Prostate gland (tissue), 2 donors: ENCODE measurements around the gene STK39. TPM values are rescaled to one million over a fixed set of nuclear protein-coding genes. Genes with fewer than 3 reads are reported as not detected.

Experiments
- DNase-seq: peaks from one replicate; pipeline ENCODE4 v3.0.0-alpha.2; 2019; ENCODE audit warnings: low spot score
- H3K27ac ChIP-seq, 2 donors: fragments of 200-600 bp; sonication (generic); 2 replicates each; pipeline ENCODE4 v1.5.1; 2017 to 2019
- H3K27me3 ChIP-seq: fragments of 200-600 bp; sonication (generic); replicated peaks from 2 replicates; pipeline ENCODE4 v1.5.1; 2019; ENCODE audit not compliant: insufficient read depth
- H3K36me3 ChIP-seq, 2 donors: fragments of 200-600 bp; sonication (generic); 1 replicate in 1 of 2; 2 replicates in 1 of 2; pipeline versions ENCODE4 v1.5.1 to v1.8.1; 2017 to 2019
- H3K4me1 ChIP-seq: fragments of 200-600 bp; sonication (generic); replicated peaks from 2 replicates; pipeline ENCODE4 v1.5.1; 2019
- H3K4me3 ChIP-seq, 2 donors: fragments of 200-600 bp; sonication (generic); 2 replicates each; pipeline ENCODE4 v1.5.1; 2017 to 2019
- H3K9me3 ChIP-seq: fragments of 200-600 bp; sonication (generic); 2 replicates; pipeline ENCODE4 v1.5.1; 2017
- CTCF ChIP-seq, 4 experiments: fragments of 200-600 bp in 2 of 4; fragments of 450-650 bp in 2 of 4; sonication (generic) in 2 of 4; IDR thresholded peaks; 1 replicate in 3 of 4; 2 replicates in 1 of 4; pipeline ENCODE4 v1.5.1; 2016 to 2019; ENCODE audit warnings: antibody characterized with exemption in 4 of 4, mild to moderate bottlenecking in 2 of 4, moderate library complexity in 2 of 4
- POLR2A ChIP-seq: fragments of 450-650 bp; IDR thresholded peaks from one replicate; pipeline ENCODE4 v1.6.1; 2016; ENCODE audit warnings: antibody characterized with exemption, mild to moderate bottlenecking
- POLR2AphosphoS5 ChIP-seq: sonication (generic); formaldehyde crosslinking; IDR thresholded peaks from one replicate; pipeline ENCODE4 v1.6.1; 2017; ENCODE audit warnings: antibody characterized with exemption
- WGBS: methylation state at CpG from one replicate; pipeline ENCODE4 v1.1.5; 2018; 5-methylcytosine and 5-hydroxymethylcytosine counted together
- intact Hi-C: fragments of 100-400 bp; cut with DNase I; formaldehyde crosslinking; loops from one replicate; pipeline ENCODE4 v1.14.2; 2022
- total RNA-seq, 2 donors: library from RNA; depleted of rRNA; stranded (reverse); fragments of >200 nt; gene quantifications; one replicate each; pipeline ENCODE4 v1.1.0, GENCODE V29; 2016

STK39 gene
- total RNA-seq, 2 donors from 2014 or later, result 32.2 to 54.7 TPM

- Histone ChIP-seq H3K4me1 (peaks cover 4% of the 10 kb centered on the region), H3K36me3 (no peaks in the 10 kb centered on the region), H3K4me3 (no peak overlapping the region), H3K9me3 (no peaks in the 10 kb centered on the region), H3K27ac (no peak overlapping the region), H3K27me3 (no peaks in the 10 kb centered on the region)
- intact Hi-C loops, result no loop called here
- WGBS, result 85% methylated on average over 5 of the region's 5 CpGs
- TF ChIP-seq POLR2A, result no peak
- TF ChIP-seq POLR2AphosphoS5, result no peak
- no peak for TF ChIP-seq CTCF (IDR thresholded peaks at IDR 0.05)
- no peak for DNase-seq
These were observed 13.5 kb downstream of the STK39 start for GRCh38 chr2:168233726-168234406.

- H3K27me3 ChIP-seq, result no peaks in the 10 kb centered on the region
- H3K4me1 ChIP-seq, result peaks cover 4% of the 10 kb centered on the region
- no peaks in the 10 kb centered on the region for H3K9me3 ChIP-seq
- no peak overlapping the region for H3K4me3 ChIP-seq
- TF ChIP-seq POLR2AphosphoS5 (no peak), POLR2A (no peak), CTCF (IDR thresholded peaks at IDR 0.05) (no peak)
- 61% methylated on average over 2 of the region's 2 CpGs for WGBS
- H3K36me3 ChIP-seq, result no peaks in the 10 kb centered on the region
- intact Hi-C loops, result no loop called here
- no peak overlapping the region for H3K27ac ChIP-seq
- DNase-seq, result no peak
These were observed 14.2 kb downstream of the STK39 start for GRCh38 chr2:168233166-168233565.

- intact Hi-C loops, result no loop called here
- peaks cover 4% of the 10 kb centered on the region for H3K4me1 ChIP-seq
- 86% methylated on average over 7 of the region's 7 CpGs for WGBS
- TF ChIP-seq POLR2A (no peak), POLR2AphosphoS5 (no peak), CTCF (IDR thresholded peaks at IDR 0.05) (no peak)
- no peaks in the 10 kb centered on the region for H3K36me3 ChIP-seq
- no peak for DNase-seq
- no peaks in the 10 kb centered on the region for H3K27me3 ChIP-seq
- no peak overlapping the region for H3K4me3 ChIP-seq
- H3K9me3 ChIP-seq, result no peaks in the 10 kb centered on the region
- H3K27ac ChIP-seq, result no peak overlapping the region
These were observed 15.7 kb downstream of the STK39 start for GRCh38 chr2:168231609-168232241.

- no peak for DNase-seq
- 96% methylated on average over 5 of the region's 5 CpGs for WGBS
- intact Hi-C loops, result no loop called here
- H3K4me3 ChIP-seq, result no peak overlapping the region
- no peak overlapping the region for H3K27ac ChIP-seq
- no peaks in the 10 kb centered on the region for H3K27me3 ChIP-seq
- H3K4me1 ChIP-seq, result peaks cover 9% of the 10 kb centered on the region
- H3K9me3 ChIP-seq, result no peaks in the 10 kb centered on the region
- no peaks in the 10 kb centered on the region for H3K36me3 ChIP-seq
- TF ChIP-seq CTCF (IDR thresholded peaks at IDR 0.05), result no peak
- no peak for TF ChIP-seq POLR2A
- TF ChIP-seq POLR2AphosphoS5, result no peak
These were observed 17.0 kb downstream of the STK39 start for GRCh38 chr2:168230389-168230788.

- Histone ChIP-seq H3K27me3 (no peaks in the 10 kb centered on the region), H3K4me3 (no peak overlapping the region), H3K27ac (no peak overlapping the region), H3K9me3 (no peaks in the 10 kb centered on the region), H3K4me1 (peaks cover 5% of the 10 kb centered on the region), H3K36me3 (no peaks in the 10 kb centered on the region)
- WGBS, result 98% methylated on average over 2 of the region's 2 CpGs
- DNase-seq, result no peak
- TF ChIP-seq CTCF (IDR thresholded peaks at IDR 0.05), result no peak
- TF ChIP-seq POLR2AphosphoS5, result no peak
- TF ChIP-seq POLR2A, result no peak
- intact Hi-C loops, result no loop called here
These were observed 23.0 kb downstream of the STK39 start for GRCh38 chr2:168224346-168224745.
